Muscle layer of duodenum (tissue), 2 donors: ENCODE measurements around the gene DDX17.

Experiments used
- H3K27ac ChIP-seq: one replicate; pipeline ENCODE4 v1.7.0; 2013; ENCODE audit warnings: mild to moderate bottlenecking, low read length
- H3K27me3 ChIP-seq: one replicate; pipeline ENCODE4 v1.7.0; 2013; ENCODE audit warnings: low read depth, mild to moderate bottlenecking, control low read depth, low read length
- H3K36me3 ChIP-seq, 2 donors: one replicate each; pipeline ENCODE4 v1.7.0; 2013; ENCODE audit warnings: low read length in 2 of 2, control low read depth in 1 of 2, mild to moderate bottlenecking in 1 of 2; ENCODE audit not compliant: insufficient read depth in 2 of 2, control insufficient read depth in 1 of 2
- H3K4me1 ChIP-seq, 2 donors: one replicate each; pipeline ENCODE4 v1.7.0; 2013; ENCODE audit warnings: low read length in 2 of 2, mild to moderate bottlenecking in 2 of 2, control low read depth in 1 of 2, moderate library complexity in 1 of 2; ENCODE audit not compliant: insufficient read depth in 2 of 2, control insufficient read depth in 1 of 2
- H3K4me3 ChIP-seq, 2 donors: one replicate each; pipeline ENCODE4 v1.7.0; 2013; ENCODE audit warnings: low read length in 2 of 2, low read depth in 1 of 2, mild to moderate bottlenecking in 1 of 2
- H3K9me3 ChIP-seq, 2 donors: one replicate each; pipeline ENCODE4 v1.7.0; 2013; ENCODE audit warnings: low read length in 2 of 2, control low read depth in 1 of 2, mild to moderate bottlenecking in 1 of 2; ENCODE audit not compliant: control insufficient read depth in 1 of 2
- donor health status: healthy.

DDX17 gene

DNA sequence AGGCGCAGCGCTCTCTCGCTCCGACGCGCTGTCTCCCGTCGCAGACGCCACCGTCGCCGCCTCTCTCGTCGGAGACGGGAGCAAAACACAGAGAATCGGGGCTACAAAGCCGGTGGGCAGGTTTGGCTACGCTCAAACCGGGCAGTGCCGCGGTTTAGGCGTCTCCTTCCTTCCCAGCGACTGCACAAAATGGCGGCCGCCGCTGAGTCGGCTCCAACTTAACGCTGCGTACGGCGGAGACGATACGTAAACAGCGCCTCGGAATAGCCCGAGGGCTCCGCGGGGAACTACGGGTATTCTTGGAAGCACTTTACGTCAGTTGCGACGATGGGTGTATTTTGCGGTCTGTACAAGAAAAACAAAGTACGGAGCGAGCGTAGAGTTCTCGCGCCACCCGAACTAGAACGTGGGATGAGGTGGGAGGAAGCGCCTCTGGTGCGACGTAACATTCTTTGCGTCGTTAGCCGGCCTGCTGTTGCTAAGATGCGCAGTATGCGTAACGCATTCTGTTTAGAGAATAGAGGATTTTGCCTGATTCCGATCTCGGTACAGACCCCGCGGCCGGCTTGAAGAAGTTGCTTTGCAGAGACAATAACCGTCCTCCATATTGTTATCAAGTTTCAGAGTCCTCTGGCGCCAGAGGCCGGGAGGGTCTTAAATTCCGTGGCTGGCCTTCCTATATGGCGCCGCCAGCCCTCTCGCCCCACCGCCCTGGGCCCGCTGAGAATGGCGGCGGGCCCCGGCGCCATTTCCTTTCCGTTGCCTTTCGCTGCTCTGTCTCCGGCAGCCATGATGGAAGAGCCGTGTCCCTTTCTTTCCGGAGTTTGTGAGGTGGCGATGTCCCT is at the start of gene DDX17:
DDX17 (minus strand) TSS at position 194 of the 845 bp plus-strand sequence.
- H3K9me3 ChIP-seq = no peaks in the 10 kb centered on the region
- H3K4me3 ChIP-seq = peak within 1 kb of the TSS; percentile 79 to 90
- H3K36me3 ChIP-seq = peaks cover 6 to 28% of the 10 kb centered on the region in 2 donors
- H3K27me3 ChIP-seq = no peaks in the 10 kb centered on the region
- H3K4me1 ChIP-seq = peaks cover under 1 to 30% of the 10 kb centered on the region in 2 donors
- H3K27ac ChIP-seq = peak within 1 kb of the TSS; percentile 98

DNA sequence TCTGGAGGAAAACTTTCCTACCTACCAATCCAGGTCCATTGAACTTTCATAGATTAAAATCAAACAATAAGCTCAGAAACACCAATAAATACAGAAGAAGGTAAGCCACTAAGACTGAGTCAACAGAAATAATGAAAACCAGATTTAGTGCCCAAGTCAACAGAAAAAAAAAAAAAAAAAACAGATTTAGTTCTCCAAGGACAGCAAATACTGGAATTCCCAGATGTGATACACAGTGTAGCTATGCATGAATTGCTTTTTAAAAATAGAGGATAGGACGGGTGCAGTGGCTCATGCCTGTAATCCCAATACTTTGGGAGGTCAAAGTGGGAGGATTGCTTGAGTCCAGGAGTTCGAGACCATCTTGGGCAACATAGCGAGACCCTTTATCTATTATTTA is 48.2 kb upstream of the DDX17 start:
- no peaks in the 10 kb centered on the region for H3K4me1 ChIP-seq
- no peaks in the 10 kb centered on the region for H3K9me3 ChIP-seq
- H3K27ac ChIP-seq = no peak overlapping the region
- no peaks in the 10 kb centered on the region for H3K36me3 ChIP-seq
- H3K4me3 ChIP-seq = no peak overlapping the region
- no peaks in the 10 kb centered on the region for H3K27me3 ChIP-seq

DNA sequence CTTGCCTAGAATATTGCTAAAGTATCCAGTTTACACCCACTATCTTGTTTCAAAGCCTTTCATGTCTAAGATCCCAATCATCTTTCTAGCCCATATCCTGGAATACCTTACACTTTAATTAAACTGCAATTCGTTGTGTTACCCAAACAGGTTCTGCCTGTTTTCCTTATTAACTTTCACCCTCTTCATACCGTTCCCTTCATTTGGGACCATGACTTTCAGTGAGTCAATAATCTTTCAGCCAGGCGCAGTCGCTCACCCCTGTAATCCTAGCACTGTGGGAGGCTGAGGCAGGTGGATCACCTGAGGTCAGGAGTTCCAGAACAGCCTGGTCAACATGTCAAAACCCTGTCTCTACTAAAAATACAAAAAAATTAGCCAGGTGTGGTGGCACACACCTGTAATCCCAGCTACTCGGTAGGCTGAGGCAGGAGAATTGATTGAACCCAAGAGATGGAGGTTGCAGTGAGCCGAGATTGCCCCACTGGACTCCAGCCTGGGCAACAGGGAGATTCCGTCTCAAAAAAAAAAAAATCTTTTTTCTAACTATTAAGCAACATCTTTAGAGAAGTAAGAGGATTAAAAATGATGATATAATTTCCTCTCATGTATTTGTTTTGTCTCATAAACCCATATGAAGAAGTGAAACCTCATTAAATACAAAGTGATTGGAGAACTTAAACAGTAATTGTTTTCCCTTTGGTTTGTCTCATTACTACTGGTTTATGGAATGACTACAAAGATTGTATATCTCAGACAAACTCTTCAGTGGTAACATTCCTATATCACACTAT is 43.2 kb upstream of the DDX17 start:
- Histone ChIP-seq H3K36me3 (no peaks in the 10 kb centered on the region), H3K27ac (no peak overlapping the region), H3K4me3 (no peak overlapping the region), H3K9me3 (no peaks in the 10 kb centered on the region), H3K27me3 (no peaks in the 10 kb centered on the region), H3K4me1 (no peaks in the 10 kb centered on the region)

DNA sequence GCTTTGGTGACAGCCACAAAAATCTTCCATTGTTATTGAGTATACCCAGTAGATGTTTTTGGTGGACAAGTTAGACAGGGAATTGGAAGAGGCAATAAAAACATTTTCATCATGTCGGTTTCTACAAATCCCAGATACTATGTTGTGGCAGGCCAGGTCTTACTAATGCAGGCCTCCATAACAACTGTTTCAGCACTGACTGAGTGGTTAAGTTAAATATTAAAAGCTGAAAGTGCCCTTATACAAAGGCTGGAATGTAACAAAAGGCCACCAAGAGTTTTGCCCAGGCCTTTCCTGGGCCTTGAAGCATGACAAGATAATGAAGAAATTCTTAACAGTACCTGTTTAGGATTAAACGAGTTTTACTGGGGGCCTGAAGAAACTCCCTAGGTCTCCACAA is 34.6 kb upstream of the DDX17 start:
- H3K4me1 ChIP-seq = no peaks in the 10 kb centered on the region
- H3K27me3 ChIP-seq = no peaks in the 10 kb centered on the region
- H3K4me3 ChIP-seq = no peak overlapping the region
- no peaks in the 10 kb centered on the region for H3K36me3 ChIP-seq
- H3K9me3 ChIP-seq = peaks cover 3% of the 10 kb centered on the region in 2 donors
- no peak overlapping the region for H3K27ac ChIP-seq

DNA sequence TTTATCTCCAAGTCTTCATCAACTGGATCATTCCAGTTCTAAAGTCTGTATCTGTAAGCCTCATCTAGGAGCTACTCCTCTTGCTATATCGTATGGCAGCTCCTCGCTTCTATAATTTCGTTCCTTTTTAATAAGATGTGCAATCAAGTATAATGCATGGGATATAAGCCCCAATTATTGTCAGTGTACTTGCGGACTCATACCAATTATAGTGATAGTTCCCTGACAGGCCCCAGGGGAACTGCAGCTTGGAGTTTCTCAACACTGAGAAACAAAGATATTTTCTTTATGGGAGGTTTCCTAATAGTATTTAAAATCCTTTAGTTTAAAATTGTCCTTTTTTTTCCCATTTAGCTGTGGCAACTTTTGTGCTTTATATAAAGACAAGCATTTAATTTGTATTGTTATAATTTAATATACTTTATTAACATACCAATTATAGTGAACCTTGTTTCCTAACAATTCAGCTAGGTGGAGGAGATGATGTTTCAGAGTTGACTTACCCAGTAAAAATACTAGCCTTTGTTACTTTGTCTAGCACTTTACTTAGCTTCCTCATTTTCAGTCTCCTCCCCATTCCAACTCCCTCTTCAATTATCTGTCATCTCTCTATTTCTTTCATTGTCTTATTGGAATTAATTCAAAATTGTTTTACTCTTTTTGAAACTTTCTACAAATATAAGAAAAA is 25.3 kb upstream of the DDX17 start:
- Histone ChIP-seq H3K4me1 (no peaks in the 10 kb centered on the region), H3K4me3 (no peak overlapping the region), H3K36me3 (no peaks in the 10 kb centered on the region), H3K27ac (no peak overlapping the region), H3K27me3 (no peaks in the 10 kb centered on the region), H3K9me3 (no peaks in the 10 kb centered on the region)

DNA sequence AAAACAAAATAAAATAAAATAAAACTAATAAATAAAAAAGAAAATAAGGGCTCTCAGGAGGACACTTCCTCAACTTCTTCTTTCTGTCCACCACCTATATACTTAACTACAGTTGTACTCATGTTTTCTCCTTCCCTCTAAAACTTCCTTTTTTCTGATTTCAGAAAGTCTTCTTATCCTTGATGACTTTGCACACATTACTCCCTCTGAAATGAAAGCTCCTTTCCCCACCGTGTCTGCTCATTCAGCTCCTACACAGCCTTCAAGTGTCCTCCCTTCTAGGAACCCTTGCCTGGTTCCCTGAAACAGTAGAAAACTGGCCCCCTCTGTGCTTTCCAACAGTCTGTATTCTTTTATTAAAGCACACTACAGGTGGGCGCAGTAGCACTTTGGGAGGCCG is 18.3 kb upstream of the DDX17 start:
- Histone ChIP-seq H3K9me3 (no peaks in the 10 kb centered on the region), H3K4me3 (no peak overlapping the region), H3K27me3 (no peaks in the 10 kb centered on the region), H3K4me1 (no peaks in the 10 kb centered on the region), H3K36me3 (no peaks in the 10 kb centered on the region), H3K27ac (no peak overlapping the region)

DNA sequence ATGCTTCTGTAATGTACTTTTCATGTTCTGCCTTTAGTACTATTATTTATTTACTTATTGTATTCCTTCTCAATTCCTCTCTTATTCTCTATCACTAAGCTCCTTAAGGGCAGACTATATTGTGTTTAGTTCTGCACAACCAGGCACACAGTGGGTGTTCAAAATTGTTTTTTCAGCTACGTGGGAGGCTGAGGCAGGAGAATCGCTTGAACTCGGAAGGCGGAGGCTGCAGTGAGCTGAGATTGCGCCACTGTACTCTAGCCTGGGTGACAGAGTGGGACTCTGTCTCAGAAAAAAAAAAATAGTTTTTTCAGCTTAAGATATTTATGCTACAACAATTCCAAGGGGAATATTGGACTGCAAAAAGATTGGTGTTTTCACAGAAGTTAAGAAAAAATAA is 17.4 kb upstream of the DDX17 start:
- H3K4me3 ChIP-seq = no peak overlapping the region
- H3K36me3 ChIP-seq = no peaks in the 10 kb centered on the region
- no peaks in the 10 kb centered on the region for H3K27me3 ChIP-seq
- H3K4me1 ChIP-seq = no peaks in the 10 kb centered on the region
- no peaks in the 10 kb centered on the region for H3K9me3 ChIP-seq
- no peak overlapping the region for H3K27ac ChIP-seq

DNA sequence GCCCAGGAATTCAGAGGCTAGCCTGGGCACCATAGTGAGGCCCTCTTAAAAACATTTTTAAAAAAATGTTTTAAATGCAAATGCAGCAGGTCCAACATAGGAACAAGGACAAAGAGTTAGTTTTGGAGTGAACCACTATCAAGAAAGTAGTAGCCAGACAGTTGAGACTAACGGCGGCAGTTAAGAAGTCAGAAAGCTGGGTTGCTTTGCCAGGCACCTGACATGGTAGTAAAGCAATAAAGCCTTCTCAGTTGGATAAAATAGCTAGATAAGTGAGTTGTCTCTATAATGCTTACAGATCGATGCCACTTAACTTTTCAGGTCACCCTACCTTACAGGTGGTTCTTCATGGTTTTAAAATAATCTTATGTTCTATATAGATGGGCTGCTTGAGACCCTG is 16.9 kb upstream of the DDX17 start:
- no peak overlapping the region for H3K4me3 ChIP-seq
- H3K36me3 ChIP-seq = no peaks in the 10 kb centered on the region
- H3K9me3 ChIP-seq = no peaks in the 10 kb centered on the region
- H3K4me1 ChIP-seq = no peaks in the 10 kb centered on the region
- H3K27ac ChIP-seq = no peak overlapping the region
- no peaks in the 10 kb centered on the region for H3K27me3 ChIP-seq

DNA sequence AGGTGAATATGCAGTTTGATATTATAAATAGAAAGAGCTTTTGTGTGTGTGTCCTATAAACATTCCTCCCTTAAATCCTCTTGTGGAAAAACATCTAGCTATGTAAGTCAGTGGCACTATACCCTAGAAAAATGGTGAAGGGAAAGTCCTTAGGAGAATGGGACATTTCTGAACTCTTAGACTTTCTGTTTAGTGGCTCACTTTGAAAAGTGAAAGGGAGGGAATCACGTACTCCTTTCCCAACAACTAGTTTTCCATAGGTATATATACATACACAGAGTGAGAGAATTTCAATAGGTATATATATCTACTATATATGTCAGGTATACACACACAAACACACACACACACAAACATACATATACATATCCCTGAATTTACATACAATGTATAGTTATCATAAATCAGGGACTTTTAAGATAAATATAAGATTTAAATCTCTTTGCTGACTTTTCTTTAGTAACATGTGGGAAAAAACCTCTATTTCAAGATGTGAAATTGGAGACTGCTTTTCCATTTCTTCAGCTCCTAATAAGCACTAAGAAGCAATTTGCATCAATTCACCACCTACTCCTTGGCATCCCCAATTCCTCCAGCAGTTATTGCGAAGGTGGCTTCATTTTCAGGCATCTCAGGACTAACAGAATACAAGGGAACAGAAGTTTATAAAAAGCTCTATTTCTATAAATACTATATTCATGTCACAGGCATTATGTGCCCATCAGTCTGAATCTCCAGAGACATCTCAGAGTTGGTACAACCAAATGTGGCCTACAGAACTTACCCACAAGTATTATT is 13.5 kb upstream of the DDX17 start:
- H3K4me3 ChIP-seq = no peak overlapping the region

DNA sequence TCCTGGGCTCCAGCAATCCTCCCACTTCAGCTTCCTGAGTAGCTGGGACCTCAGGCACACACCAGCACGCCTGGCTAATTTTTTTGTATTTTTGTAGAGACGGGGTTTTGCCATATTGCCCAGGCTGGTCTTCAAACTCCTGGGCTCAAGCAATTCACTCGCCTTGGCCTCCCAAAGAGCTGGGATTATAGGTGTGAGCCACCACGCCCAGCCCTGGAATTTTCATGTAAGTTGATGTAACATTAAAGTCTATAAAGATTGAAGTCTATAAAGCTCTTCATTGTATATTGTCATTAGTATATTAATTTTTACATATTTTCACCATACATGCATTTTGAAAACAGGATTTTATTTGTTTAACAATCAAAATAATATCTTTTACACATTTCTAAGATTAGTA is 12.5 kb upstream of the DDX17 start:
- no peak overlapping the region for H3K4me3 ChIP-seq
- H3K27ac ChIP-seq = no peak overlapping the region
- H3K4me1 ChIP-seq = no peaks in the 10 kb centered on the region
- no peaks in the 10 kb centered on the region for H3K9me3 ChIP-seq
- no peaks in the 10 kb centered on the region for H3K27me3 ChIP-seq
- H3K36me3 ChIP-seq = no peaks in the 10 kb centered on the region

More for the DNA sequence above, 13.5 kb upstream of the DDX17 start:
- H3K9me3 ChIP-seq = no peaks in the 10 kb centered on the region
- no peaks in the 10 kb centered on the region for H3K4me1 ChIP-seq
- H3K27ac ChIP-seq = no peak overlapping the region
- no peaks in the 10 kb centered on the region for H3K36me3 ChIP-seq
- H3K27me3 ChIP-seq = no peaks in the 10 kb centered on the region
